H9 (cell line): ENCODE data around the gene VPS26B. TPM values are rescaled to one million over a fixed set of nuclear protein-coding genes. Genes with fewer than 3 reads are reported as not detected.

Source experiments
- DNase-seq: peaks from one replicate; pipeline ENCODE4 v3.0.0-alpha.2; 2017
- H2AFZ ChIP-seq: one replicate; pipeline ENCODE4 v1.6.1; 2013; ENCODE audit warnings: mild to moderate bottlenecking, low read length, control low read depth, moderate library complexity
- H2AK5ac ChIP-seq: 2 replicates; pipeline ENCODE4 v1.6.1; 2013; ENCODE audit warnings: low read length, control low read depth, mixed read lengths; ENCODE audit not compliant: insufficient read length
- H2BK120ac ChIP-seq: one replicate; pipeline ENCODE4 v1.6.1; 2013; ENCODE audit warnings: low read depth, mild to moderate bottlenecking, low read length, control low read depth, inconsistent platforms; ENCODE audit not compliant: poor library complexity, severe bottlenecking
- H2BK12ac ChIP-seq: 2 replicates; pipeline ENCODE4 v1.6.1; 2013; ENCODE audit warnings: low read length, control low read depth, mixed read lengths, low read depth; ENCODE audit not compliant: insufficient read length
- H2BK15ac ChIP-seq: 2 replicates; pipeline ENCODE4 v1.6.1; 2013; ENCODE audit warnings: low read depth, low read length, control low read depth
- H2BK20ac ChIP-seq: one replicate; pipeline ENCODE4 v1.6.1; 2013; ENCODE audit warnings: low read depth, mild to moderate bottlenecking, low read length, control low read depth, inconsistent platforms; ENCODE audit not compliant: poor library complexity, severe bottlenecking
- H2BK5ac ChIP-seq: 2 replicates; pipeline ENCODE4 v1.6.1; 2013; ENCODE audit warnings: low read length, control low read depth, mixed read lengths; ENCODE audit not compliant: insufficient read length
- H3K14ac ChIP-seq: 2 replicates; pipeline ENCODE4 v1.6.1; 2013; ENCODE audit warnings: low read length, control low read depth; ENCODE audit not compliant: insufficient read depth
- H3K18ac ChIP-seq: 2 replicates; pipeline ENCODE4 v1.6.1; 2013; ENCODE audit warnings: low read depth, mild to moderate bottlenecking, mixed read lengths, low read length, control low read depth; ENCODE audit not compliant: insufficient read length
- H3K23ac ChIP-seq: 2 replicates; pipeline ENCODE4 v1.6.1; 2013; ENCODE audit warnings: low read length, control low read depth, mixed read lengths, low read depth; ENCODE audit not compliant: insufficient read length
- H3K23me2 ChIP-seq: 2 replicates; pipeline ENCODE4 v1.6.1; 2013; ENCODE audit warnings: low read depth, mild to moderate bottlenecking, mixed read lengths, low read length, control low read depth; ENCODE audit not compliant: insufficient read length, poor library complexity, severe bottlenecking
- H3K27ac ChIP-seq: 2 replicates; pipeline ENCODE4 v1.5.1; 2013; ENCODE audit warnings: low read length, control low read depth, mixed read lengths, low read depth; ENCODE audit not compliant: insufficient read length
- H3K27me3 ChIP-seq: 2 replicates; pipeline ENCODE4 v1.6.1; 2013; ENCODE audit warnings: low read length, control low read depth, inconsistent platforms; ENCODE audit not compliant: insufficient read depth
- H3K4ac ChIP-seq: 2 replicates; pipeline ENCODE4 v1.6.1; 2013; ENCODE audit warnings: low read depth, mild to moderate bottlenecking, control low read depth, inconsistent platforms, low read length, moderate library complexity
- H3K4me1 ChIP-seq: 2 replicates; pipeline ENCODE4 v1.6.1; 2013; ENCODE audit warnings: low read length, control low read depth, inconsistent platforms; ENCODE audit not compliant: insufficient read depth
- H3K4me2 ChIP-seq: 2 replicates; pipeline ENCODE4 v1.6.1; 2013; ENCODE audit warnings: low read length, control low read depth, mixed read lengths; ENCODE audit not compliant: insufficient read length, insufficient read depth
- H3K56ac ChIP-seq: 2 replicates; pipeline ENCODE4 v1.6.1; 2013; ENCODE audit warnings: low read depth, mild to moderate bottlenecking, mixed read lengths, low read length, control low read depth; ENCODE audit not compliant: insufficient read length
- H3K79me1 ChIP-seq: 2 replicates; pipeline ENCODE4 v1.6.1; 2013; ENCODE audit warnings: low read depth, mild to moderate bottlenecking, moderate library complexity, low read length, control low read depth, inconsistent platforms; ENCODE audit not compliant: insufficient read depth, poor library complexity, severe bottlenecking
- H3K79me2 ChIP-seq: 2 replicates; pipeline ENCODE4 v1.6.1; 2013; ENCODE audit warnings: low read length, control low read depth, inconsistent platforms; ENCODE audit not compliant: insufficient read depth
- H3K9ac ChIP-seq: 2 replicates; pipeline ENCODE4 v1.6.1; 2013; ENCODE audit warnings: low read length, control low read depth, mixed read lengths; ENCODE audit not compliant: insufficient read length; ENCODE audit errors: extremely low read depth
- H3K9me3 ChIP-seq: one replicate; pipeline ENCODE4 v1.6.1; 2013; ENCODE audit warnings: low read depth, low read length, inconsistent platforms; ENCODE audit not compliant: control insufficient read depth
- H3T11ph ChIP-seq: one replicate; pipeline ENCODE4 v1.6.1; 2013; ENCODE audit warnings: mild to moderate bottlenecking, low read length, control low read depth, inconsistent platforms
- H4K20me1 ChIP-seq: one replicate; pipeline ENCODE4 v1.6.1; 2013; ENCODE audit not compliant: control insufficient read depth, insufficient read length, insufficient read depth
- H4K5ac ChIP-seq: 2 replicates; pipeline ENCODE4 v1.6.1; 2013; ENCODE audit warnings: low read depth, mild to moderate bottlenecking, mixed read lengths, low read length, control low read depth; ENCODE audit not compliant: insufficient read length
- H4K8ac ChIP-seq: replicated peaks from 2 replicates; pipeline ENCODE4 v1.6.1; 2013; ENCODE audit warnings: low read length, control low read depth, mixed read lengths, low read depth; ENCODE audit not compliant: insufficient read length
- H4K91ac ChIP-seq: 2 replicates; pipeline ENCODE4 v1.6.1; 2013; ENCODE audit warnings: low read depth, mild to moderate bottlenecking, moderate library complexity, mixed read lengths, low read length, control low read depth; ENCODE audit not compliant: insufficient read length
- H3K27ac Mint-ChIP-seq, 3 experiments: 2 replicates in 2 of 3; 3 replicates in 1 of 3; pipeline ENCODE4 v1.8.0; 2020 to 2021; ENCODE audit warnings: mixed read lengths in 3 of 3, mild to moderate bottlenecking in 1 of 3, moderate library complexity in 1 of 3
- H3K27me3 Mint-ChIP-seq: 2 replicates; pipeline ENCODE4 v1.8.0; 2021; ENCODE audit warnings: low read depth, mild to moderate bottlenecking, moderate library complexity, mixed read lengths
- H3K36me3 Mint-ChIP-seq, 3 experiments: 2 replicates in 2 of 3; 3 replicates in 1 of 3; pipeline ENCODE4 v1.8.0; 2020 to 2021; ENCODE audit warnings: low read depth in 3 of 3, mixed read lengths in 3 of 3; ENCODE audit not compliant: insufficient read depth in 1 of 3
- H3K4me1 Mint-ChIP-seq, 2 experiments: 2 replicates each; pipeline ENCODE4 v1.8.0; 2020; ENCODE audit warnings: mixed read lengths in 2 of 2
- H3K4me3 Mint-ChIP-seq, 2 experiments: 2 replicates in 1 of 2; 3 replicates in 1 of 2; pipeline ENCODE4 v1.8.0; 2020 to 2021; ENCODE audit warnings: mild to moderate bottlenecking in 2 of 2, mixed read lengths in 2 of 2, moderate library complexity in 1 of 2
- H3K9me3 Mint-ChIP-seq, 2 experiments: 2 replicates in 1 of 2; 3 replicates in 1 of 2; pipeline ENCODE4 v1.8.0; 2020; ENCODE audit warnings: mild to moderate bottlenecking in 2 of 2, mixed read lengths in 2 of 2, moderate library complexity in 1 of 2
- CTCF ChIP-seq: fragments of 200-600 bp; sonication (generic); conservative IDR thresholded peaks from 3 replicates; pipeline ENCODE4 v1.8.0; 2021; ENCODE audit warnings: antibody characterized with exemption, mild to moderate bottlenecking
- WGBS: extraction: QIAGEN DNeasy Blood & Tissue Kit; methylation state at CpG from one replicate; pipeline ENCODE4 v1.1.7; 2013; ENCODE audit warnings: missing lambda C conversion rate, low lambda C conversion rate, mixed read lengths; ENCODE audit not compliant: insufficient read length; ENCODE audit errors: extremely low coverage; 5-methylcytosine and 5-hydroxymethylcytosine counted together
- total RNA-seq: library from RNA; stranded (reverse); gene quantifications from 2 replicates; pipeline ENCODE4 v1.2.1, GENCODE V29; 2021

Gene VPS26B
- total RNA-seq, 1 experiment from 2014 or later = 27.5 TPM

- no peak for DNase-seq
- WGBS = no CpG with 5 or more reads among the region's 15 CpGs
- peaks cover 9 to 32% (median 20%) of the 10 kb centered on the region in 3 experiments; a peak in 6 of 7 replicates for H3K36me3 Mint-ChIP-seq
These were observed 68.2 kb downstream of the VPS26B start for GRCh38 chr11:134292661-134293060.

More at GRCh38 chr11:134292661-134293060, 68.2 kb downstream of the VPS26B start:
- no peaks in the 10 kb centered on the region for H3K9me3 ChIP-seq
- no peak overlapping the region for H2BK120ac ChIP-seq
- H3K14ac ChIP-seq = no peak overlapping the region
- H3K18ac ChIP-seq = no peak overlapping the region
- no peaks in the 10 kb centered on the region for H3K23me2 ChIP-seq
- no peak overlapping the region for H4K5ac ChIP-seq
- H4K20me1 ChIP-seq = no peaks in the 10 kb centered on the region
- Mint-ChIP-seq H3K9me3 (no peaks in the 10 kb centered on the region), H3K27me3 (no peaks in the 10 kb centered on the region), H3K27ac (peak overlapping the region in 1 of 3 experiments; percentile 41; a peak in 2 of 7 replicates), H3K4me3 (no peak overlapping the region), H3K4me1 (peaks cover 12 to 14% of the 10 kb centered on the region in 2 experiments)
- H3K4me1 ChIP-seq = no peaks in the 10 kb centered on the region
- no peak overlapping the region for H4K91ac ChIP-seq
- no peak overlapping the region for H2BK15ac ChIP-seq
- H3T11ph ChIP-seq = no peak overlapping the region
- H3K56ac ChIP-seq = no peak overlapping the region
- no peaks in the 10 kb centered on the region for H3K79me1 ChIP-seq
- no peak overlapping the region for H4K8ac ChIP-seq
- no peak overlapping the region for H3K4ac ChIP-seq
- no peaks in the 10 kb centered on the region for H3K79me2 ChIP-seq
- no peak overlapping the region for H2BK12ac ChIP-seq
- H2BK20ac ChIP-seq = no peak overlapping the region
- no peak overlapping the region for H3K23ac ChIP-seq
- no peak overlapping the region for H2AFZ ChIP-seq
- H3K9ac ChIP-seq = no peak overlapping the region
- no peak overlapping the region for H2AK5ac ChIP-seq
- H3K4me2 ChIP-seq = no peak overlapping the region
- no peak for TF ChIP-seq CTCF
- no peak overlapping the region for H3K27ac ChIP-seq
- H2BK5ac ChIP-seq = no peak overlapping the region
- no peaks in the 10 kb centered on the region for H3K27me3 ChIP-seq
